Heart left ventricle (tissue), 16 donors: ENCODE results near the gene CFAP100. TPM values are rescaled to one million over a fixed set of nuclear protein-coding genes. Genes with fewer than 3 reads are reported as not detected.

ENCODE experiments used
- ATAC-seq, 4 donors: fragments of 200-7000 bp; cut with Tn5 transposase; one replicate each; pipeline ENCODE4 v1.9.1; 2020 to 2022; ENCODE audit warnings: moderate library complexity in 4 of 4, mild to moderate bottlenecking in 3 of 4, moderate number of reproducible peaks in 1 of 4
- DNase-seq, 5 donors: peaks; one replicate each; pipeline ENCODE4 v3.0.0-alpha.2; 2020
- H3K27ac ChIP-seq, 12 donors: fragments of 200-600 bp; sonication (generic) in 4 of 12; one replicate each; pipeline versions ENCODE4 v1.5.0 to v1.8.0; 2016 to 2022; ENCODE audit warnings: mild to moderate bottlenecking in 2 of 12
- H3K27me3 ChIP-seq, 9 donors: fragments of 200-600 bp; sonication (generic) in 2 of 9; one replicate each; pipeline versions ENCODE4 v1.5.1 to v1.8.0; 2016 to 2022; ENCODE audit warnings: mild to moderate bottlenecking in 3 of 9
- H3K36me3 ChIP-seq, 9 donors: fragments of 200-600 bp; sonication (generic) in 2 of 9; one replicate each; pipeline versions ENCODE4 v1.5.0 to v1.8.0; 2018 to 2022; ENCODE audit warnings: mild to moderate bottlenecking in 2 of 9
- H3K4me1 ChIP-seq, 12 donors: fragments of 200-600 bp; sonication (generic) in 4 of 12; one replicate each; pipeline versions ENCODE4 v1.5.0 to v1.8.0; 2016 to 2022; ENCODE audit warnings: mild to moderate bottlenecking in 3 of 12
- H3K4me3 ChIP-seq, 12 donors: fragments of 200-600 bp; sonication (generic) in 4 of 12; one replicate each; pipeline versions ENCODE4 v1.5.0 to v1.8.0; 2017 to 2022; ENCODE audit warnings: mild to moderate bottlenecking in 9 of 12, moderate library complexity in 4 of 12
- H3K9me3 ChIP-seq, 12 donors: fragments of 200-600 bp; sonication (generic) in 4 of 12; one replicate each; pipeline versions ENCODE4 v1.5.0 to v1.8.0; 2016 to 2022; ENCODE audit warnings: mild to moderate bottlenecking in 1 of 12
- CTCF ChIP-seq, 12 donors: fragments of 200-600 bp; sonication (generic) in 4 of 12; IDR thresholded peaks; one replicate each; pipeline versions ENCODE4 v1.5.0 to v1.8.0; 2018 to 2022; ENCODE audit warnings: antibody characterized with exemption in 12 of 12, mild to moderate bottlenecking in 5 of 12
- POLR2A ChIP-seq, 2 donors: fragments of 450-650 bp; IDR thresholded peaks; one replicate each; pipeline ENCODE4 v1.6.1; 2017; ENCODE audit warnings: antibody characterized with exemption in 2 of 2, mild to moderate bottlenecking in 2 of 2, moderate library complexity in 2 of 2
- WGBS, 4 donors: extraction: QIAGEN DNeasy Blood & Tissue Kit in 2 of 4; methylation state at CpG; one replicate each; pipeline versions ENCODE4 v1.1.5 to v1.1.7; 2013 to 2018; 5-methylcytosine and 5-hydroxymethylcytosine counted together
- intact Hi-C, 10 donors: fragments of 100-400 bp; cut with DNase I; formaldehyde crosslinking; loops; one replicate each; pipeline versions ENCODE4 v1.11.1 to v1.14.2; 2022
- polyA plus RNA-seq, 2 donors: library from polyadenylated mRNA; stranded (reverse); fragments of 200-250 nt; gene quantifications; one replicate each; pipeline ENCODE4 v1.2.3, GENCODE V29; 2013
- total RNA-seq, 9 donors: library from RNA; depleted of rRNA in 2 of 9; stranded (reverse); fragments of >200 nt in 2 of 9; fragmentation: NEBNext Ultra II Directional in 3 of 9; extraction: Animal tissue kit (Norgen Biotek cat#: 25700) in 3 of 9; gene quantifications; one replicate each; pipeline versions ENCODE4 v1.1.0 to v1.2.4, GENCODE V29; 2016 to 2023
- donor health status: ischemic (EF 13 %, LVEDD 7.1; RV severe dilation, severe dysfunction).
- donor health status: healthy with polysubstance abuse.
- donor health status: DM: no; HTN: yes; CAD: no.
- donor health status: DM: no; HTN: no; CAD: no.
- donor health status: ischemic (EF 25% LVEDD 6.9; RV normal size, moderate dysfunction).
- donor health status: ischemic (EF 25% LVEDD 5.7; RV mildly dilated, moderate dysfunction).
- donor health status: healthy.
- donor health status: DM: yes; HTN: yes; CAD: no.
- donor health status: ischemic (EF 35%, LVEDD 5.7; RV mildly dilated, moderate dysfunction).
- donor health status: nonischemic (EF 11% LVEDD 7.7; RV severe dilation, severe dysfunction).
- donor health status: DM: yes; HTN: yes; CAD: no.
- donor health status: PGD.
- donor health status: ischemic (EF 29% LVEDD 5.4; RV normal size, mild dysfunction).
- donor health status: nonischemic (EF 23%, LVEDD 6.1; RV moderate dilation, normal function).

The CFAP100 gene
- total and polyA plus RNA-seq, 11 donors = not detected

- DNase-seq = peak in 2 of 5 donors; percentile 13 to 45
- WGBS, 4 donors = 82 to 96% (median 85%) methylated on average over 12 to 15 of the region's 15 CpGs
- TF ChIP-seq POLR2A (IDR thresholded peaks at IDR 0.05) = no peak
- no peak for TF ChIP-seq CTCF (IDR thresholded peaks at IDR 0.05)
Observed at GRCh38 chr3:126482503-126483255, 88.0 kb downstream of the CFAP100 start.

GRCh38 chr3:126483321-126483761 is 88.6 kb downstream of the CFAP100 start:
- ATAC-seq = no peak
- Histone ChIP-seq H3K27ac (no peak overlapping the region), H3K27me3 (no peaks in the 10 kb centered on the region), H3K4me3 (no peak overlapping the region), H3K4me1 (peaks cover 0 to 12% (median 9%) of the 10 kb centered on the region in 12 donors), H3K36me3 (no peaks in the 10 kb centered on the region), H3K9me3 (no peaks in the 10 kb centered on the region)
- intact Hi-C loops = no loop called here
- no peak for TF ChIP-seq CTCF (IDR thresholded peaks at IDR 0.05)
- no peak for TF ChIP-seq POLR2A (IDR thresholded peaks at IDR 0.05)
- peak in 2 of 5 donors; percentile 7 to 19 for DNase-seq
- 84 to 92% (median 88%) methylated on average over 11 to 14 of the region's 14 CpGs for WGBS, 4 donors

More at GRCh38 chr3:126482503-126483255, 88.0 kb downstream of the CFAP100 start:
- Histone ChIP-seq H3K4me3 (no peak overlapping the region), H3K4me1 (peaks cover 0 to 11% (median 9%) of the 10 kb centered on the region in 12 donors), H3K9me3 (no peaks in the 10 kb centered on the region), H3K27me3 (no peaks in the 10 kb centered on the region), H3K27ac (no peak overlapping the region), H3K36me3 (no peaks in the 10 kb centered on the region)
- intact Hi-C loops = no loop called here
- no peak for ATAC-seq

GRCh38 chr3:126484148-126484547 is 89.4 kb downstream of the CFAP100 start:
- H3K4me3 ChIP-seq = no peak overlapping the region
- WGBS, 4 donors = 77 to 90% (median 85%) methylated on average over 3 of the region's 3 CpGs
- DNase-seq = no peak

More at GRCh38 chr3:126484148-126484547, 89.4 kb downstream of the CFAP100 start:
- Histone ChIP-seq H3K27ac (no peak overlapping the region), H3K27me3 (no peaks in the 10 kb centered on the region), H3K36me3 (no peaks in the 10 kb centered on the region), H3K4me1 (peaks cover 0 to 12% (median 9%) of the 10 kb centered on the region in 12 donors), H3K9me3 (no peaks in the 10 kb centered on the region)
- no peak for TF ChIP-seq CTCF (IDR thresholded peaks at IDR 0.05)
- no peak for TF ChIP-seq POLR2A (IDR thresholded peaks at IDR 0.05)
- ATAC-seq = no peak
- intact Hi-C loops = no loop called here
